ENCODE data around the gene AREG.

The AREG gene

DNA sequence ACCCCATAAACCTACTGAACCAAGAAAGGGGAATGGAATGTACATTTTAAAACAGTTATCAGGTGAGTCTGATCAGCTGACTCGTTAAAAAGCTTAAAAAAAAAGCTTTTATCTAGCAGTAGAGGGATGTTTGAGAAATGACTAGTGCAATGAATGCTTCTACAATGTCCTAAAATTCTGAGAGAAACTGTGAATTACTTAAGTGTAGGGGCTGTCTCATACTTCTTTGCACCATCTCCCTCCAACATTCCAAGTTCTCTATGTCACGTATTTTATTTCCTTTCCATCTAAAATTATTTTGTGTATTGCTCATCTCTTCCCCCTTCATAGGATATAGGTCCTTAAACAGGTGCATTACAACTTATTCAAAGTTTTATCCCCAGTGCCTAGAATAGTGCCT is 11.9 kb upstream of the AREG start:
- no peak for DNase-seq

DNA sequence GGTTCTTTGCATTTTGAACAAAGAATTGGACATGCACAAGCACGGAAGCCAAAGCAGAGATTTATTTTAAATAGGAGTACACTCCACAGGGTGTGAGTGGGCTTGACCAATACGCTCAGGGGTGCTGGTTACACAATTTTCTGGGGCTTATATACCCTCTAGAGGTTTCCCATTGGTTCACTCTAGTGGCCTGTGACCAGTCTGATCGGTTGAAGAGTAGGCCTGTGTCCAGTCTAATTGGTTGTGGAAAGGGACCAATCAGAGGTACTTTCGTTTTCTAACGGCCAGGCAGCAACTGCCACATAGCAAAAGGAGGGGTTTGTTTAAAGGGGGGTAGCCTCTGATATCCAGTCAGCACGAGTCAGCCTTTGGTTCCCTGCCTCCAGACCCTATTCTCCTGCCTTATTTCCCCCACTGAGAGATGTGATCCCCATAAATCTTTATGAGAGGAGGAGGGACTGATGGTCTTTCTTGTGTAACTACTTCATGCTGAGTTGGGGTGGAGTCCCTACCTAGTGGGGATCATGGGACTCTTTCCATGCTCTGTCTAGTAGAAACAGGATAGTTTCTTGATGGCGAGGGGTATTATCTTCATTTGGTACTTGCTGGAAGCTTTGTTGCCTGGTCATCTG is 11.3 kb upstream of the AREG start:
- DNase-seq: no peak

GRCh38 chr4:74435296-74435695 is 9.6 kb upstream of the AREG start:
- no peak for DNase-seq

DNA sequence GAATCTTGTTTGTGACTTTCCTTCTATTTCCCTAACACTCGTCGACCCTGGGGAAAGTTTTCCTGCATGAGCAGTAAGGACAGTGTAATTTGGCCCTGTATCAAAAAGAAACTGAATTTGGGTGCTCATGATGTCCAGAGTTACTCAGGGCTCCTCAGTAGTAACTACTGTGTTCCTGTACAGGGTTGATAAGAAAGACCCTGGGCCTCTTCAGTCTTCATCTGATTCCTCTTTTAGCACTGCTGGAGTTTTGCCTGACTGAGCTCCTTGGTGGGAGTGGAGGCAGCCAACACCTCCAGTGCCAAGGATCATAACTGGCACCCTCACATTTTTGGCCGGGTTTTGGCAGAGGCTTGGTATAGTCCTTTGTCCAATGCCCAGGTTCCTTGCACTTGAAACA is 7.1 kb upstream of the AREG start:
- no peak for DNase-seq

GRCh38 chr4:74438661-74439060 is 6.3 kb upstream of the AREG start:
- no peak for DNase-seq

GRCh38 chr4:74439952-74440351 is 5.0 kb upstream of the AREG start:
- no peak for DNase-seq

- DNase-seq: peak; percentile 9
Observed at GRCh38 chr4:74440356-74440755, 4.6 kb upstream of the AREG start.

GRCh38 chr4:74441744-74442143 is 3.2 kb upstream of the AREG start:
- no peak for DNase-seq

- DNase-seq: no peak
Observed at GRCh38 chr4:74446193-74446868, 1.4 kb downstream of the AREG start.

DNA sequence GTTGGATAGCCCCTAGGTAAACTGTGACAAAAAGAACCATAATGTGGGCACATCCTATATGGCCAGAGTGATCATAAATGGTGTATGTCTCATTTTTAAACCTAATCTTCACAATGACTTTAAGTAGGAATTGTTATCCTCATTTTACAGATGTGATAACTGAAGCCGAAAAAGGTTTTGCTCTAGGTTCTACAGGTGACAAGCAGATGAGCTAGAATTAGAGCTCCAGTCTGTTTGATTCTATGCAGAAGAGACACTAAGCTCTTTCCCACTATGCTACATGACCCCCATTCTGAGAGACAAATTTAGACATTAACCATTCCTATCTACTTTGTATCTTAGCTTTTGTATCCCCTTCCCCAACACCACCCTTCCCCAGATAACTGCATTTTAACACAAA is 2.0 kb downstream of the AREG start:
- DNase-seq: no peak

- DNase-seq: no peak
Observed at GRCh38 chr4:74447636-74448233, 2.8 kb downstream of the AREG start.

- no peak for DNase-seq
Observed at GRCh38 chr4:74449571-74450297, 4.8 kb downstream of the AREG start.

DNA sequence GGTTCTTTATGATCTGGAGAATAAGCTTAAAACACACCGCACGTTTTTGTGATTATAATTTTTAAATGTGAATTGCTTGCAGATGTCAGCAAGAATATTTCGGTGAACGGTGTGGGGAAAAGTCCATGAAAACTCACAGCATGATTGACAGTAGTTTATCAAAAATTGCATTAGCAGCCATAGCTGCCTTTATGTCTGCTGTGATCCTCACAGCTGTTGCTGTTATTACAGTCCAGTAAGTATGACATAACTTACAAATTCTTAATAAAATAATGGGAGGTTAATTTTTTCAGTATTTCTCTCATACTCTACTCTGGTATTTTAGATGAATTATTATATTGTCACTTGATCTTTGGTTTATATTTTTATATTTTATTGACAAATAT is 5.4 kb downstream of the AREG start:
- no peak for DNase-seq

DNA sequence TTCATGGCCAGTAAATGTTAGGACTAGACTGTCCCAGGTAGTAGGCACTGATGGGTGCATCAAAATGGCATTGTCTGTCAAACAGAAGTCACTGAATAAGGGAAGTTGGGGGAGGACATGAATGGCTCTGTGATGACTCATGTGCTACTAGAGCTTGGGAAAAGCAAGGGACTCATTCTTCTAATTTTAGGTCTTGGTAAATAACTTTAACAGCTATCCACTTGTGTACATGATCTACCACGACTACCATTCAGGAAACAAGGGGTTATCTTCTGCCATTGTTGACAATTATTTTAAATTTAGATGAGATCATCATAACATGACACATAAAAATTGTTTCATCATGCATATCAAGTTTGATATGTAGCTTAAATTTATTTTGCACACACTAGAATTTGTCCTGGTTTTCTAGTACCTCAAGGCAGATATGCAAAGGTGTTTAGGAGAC is 6.3 kb downstream of the AREG start:
- no peak for DNase-seq

DNA sequence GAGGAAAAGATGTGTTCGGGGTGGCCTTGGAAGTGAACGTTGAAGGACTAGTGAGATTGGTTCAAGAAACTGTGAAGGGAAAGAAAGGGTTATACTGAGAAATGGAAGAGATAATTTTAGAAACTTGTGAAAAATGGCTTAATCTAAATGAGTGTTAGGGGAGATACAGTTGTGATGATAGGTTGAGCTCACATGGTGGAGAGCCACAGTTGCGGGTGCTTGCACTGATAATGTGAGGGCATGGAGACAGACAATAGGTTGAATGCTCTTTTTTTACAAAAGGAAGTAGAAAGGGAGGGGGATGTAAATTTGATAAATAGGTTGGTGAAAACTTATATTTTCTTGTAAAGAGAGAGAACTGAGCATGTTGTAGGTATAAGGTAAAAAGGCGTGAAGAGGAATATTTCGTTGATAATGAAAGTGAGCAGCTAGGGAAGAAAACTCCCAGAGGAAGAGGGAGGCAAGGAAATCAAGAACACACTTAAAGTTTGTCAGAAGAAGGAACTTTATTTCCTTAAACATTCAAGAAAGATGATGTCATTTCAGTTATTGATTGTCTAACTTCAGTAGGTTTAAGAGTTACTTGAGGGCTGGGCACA is 8.2 kb downstream of the AREG start:
- DNase-seq: no peak

DNA sequence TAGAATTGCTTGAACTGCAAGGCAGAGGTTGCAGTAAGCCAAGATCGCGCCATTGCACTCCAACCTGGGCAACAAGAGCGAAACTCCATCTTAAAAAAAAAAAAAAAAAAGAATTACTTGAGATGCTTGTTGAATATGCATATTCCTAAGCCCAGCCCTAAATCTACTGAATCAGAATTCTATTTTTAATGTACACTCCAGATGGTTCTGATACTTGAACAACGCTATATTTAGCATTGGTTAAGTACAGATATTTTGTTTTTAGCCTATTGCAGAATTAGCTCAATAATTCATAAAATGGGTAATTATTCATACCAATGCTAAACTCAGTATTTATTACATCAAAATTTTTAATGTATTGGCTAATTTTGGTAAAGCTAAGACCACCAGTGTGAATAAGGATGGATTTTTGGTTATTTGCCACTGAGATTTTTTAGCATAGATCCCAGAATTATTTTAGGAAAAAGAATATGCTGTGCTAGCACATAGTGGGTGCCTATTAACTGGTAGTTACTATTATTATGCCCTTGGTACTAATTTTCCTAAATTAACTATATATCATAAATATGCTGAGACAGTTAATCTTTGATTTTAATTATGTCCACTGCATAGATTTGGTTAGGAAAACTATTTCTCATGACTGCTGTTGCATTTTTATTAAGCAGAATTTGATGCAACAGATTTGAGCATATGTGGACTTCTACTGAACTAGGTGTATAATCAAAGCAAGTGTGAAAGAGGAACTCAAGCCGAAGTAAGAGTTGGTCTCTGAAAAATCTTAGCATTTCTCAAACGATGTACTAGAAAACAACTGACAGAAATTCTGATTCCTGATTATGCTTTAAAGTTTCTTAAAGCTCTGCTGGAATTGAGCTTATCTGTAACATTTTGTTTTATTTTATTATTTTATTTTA is 9.2 kb downstream of the AREG start:
- no peak for DNase-seq

DNA sequence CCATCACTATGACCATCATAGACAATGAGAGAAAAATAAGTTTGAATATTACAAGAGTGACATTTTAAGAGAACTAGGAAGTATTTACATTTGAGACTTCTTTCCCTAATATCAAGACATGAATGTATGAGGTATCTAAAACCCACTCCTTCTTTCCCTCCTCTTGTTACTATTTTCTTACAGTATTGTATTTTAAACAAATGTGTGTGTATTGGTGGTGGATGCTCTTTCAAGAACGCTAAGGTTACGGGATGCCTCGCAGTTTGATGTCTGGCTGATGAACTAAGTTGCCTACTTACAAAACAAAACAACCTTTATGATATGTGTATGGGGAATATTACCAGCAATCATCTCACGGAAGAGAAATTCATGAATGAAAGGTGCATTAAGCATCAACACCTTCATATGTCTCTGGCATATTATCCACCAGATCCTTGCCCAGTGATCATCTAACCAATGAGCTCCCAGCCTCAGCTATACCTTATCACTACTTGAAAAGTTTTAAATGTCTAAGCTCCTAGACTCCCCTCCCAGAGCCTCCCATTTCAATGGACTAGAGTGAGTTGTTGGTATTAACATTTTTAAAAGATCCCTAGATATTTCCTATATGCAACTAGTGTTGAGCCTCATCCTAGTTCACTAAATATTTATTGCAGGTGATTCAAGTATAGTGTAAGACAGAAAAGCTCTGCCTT is 10.6 kb downstream of the AREG start:
- DNase-seq: no peak

DNA sequence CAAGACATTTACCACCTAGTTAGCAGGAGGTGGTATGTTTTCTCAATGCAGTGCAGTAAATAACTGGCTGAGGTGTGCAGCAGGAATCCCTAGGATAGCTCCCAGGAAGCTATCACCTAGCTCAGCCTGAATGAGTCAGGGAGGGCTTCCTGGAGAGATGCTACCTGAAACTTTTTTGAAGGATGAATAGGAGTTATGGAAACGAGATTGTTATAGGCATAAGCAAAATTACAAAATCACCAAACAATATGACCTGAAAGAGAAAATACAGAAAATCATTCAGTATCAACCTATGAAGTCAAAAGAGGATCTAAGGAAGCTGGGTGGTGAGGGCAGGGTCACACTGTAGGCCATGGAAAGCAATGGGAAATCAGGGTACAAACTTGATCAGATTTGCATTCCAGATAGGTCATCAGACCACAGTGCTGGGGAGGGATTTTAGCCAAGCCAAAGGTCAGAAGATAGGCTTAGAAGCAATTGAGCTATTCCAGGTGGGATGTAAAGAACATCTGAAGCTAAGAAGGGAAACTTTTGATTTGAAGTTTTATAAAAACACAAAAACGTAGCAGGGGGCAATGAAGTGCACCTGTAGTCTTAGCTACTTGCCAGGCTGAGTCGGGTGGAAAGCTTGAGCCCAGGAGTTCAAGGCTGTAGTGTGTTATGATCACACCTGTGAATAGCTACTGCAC is 11.3 kb downstream of the AREG start:
- no peak for DNase-seq

- DNase-seq: no peak
Observed at GRCh38 chr4:74456849-74457395, 12.0 kb downstream of the AREG start.

- DNase-seq: no peak
Observed at GRCh38 chr4:74460833-74461232, 15.9 kb downstream of the AREG start.

GRCh38 chr4:74463123-74463522 is 18.2 kb downstream of the AREG start:
- DNase-seq: no peak

All from CD4-positive, alpha-beta T cell treated with Interleukin-21 for 1 hour (primary cell).